Stimulated activated naive CD4-positive, alpha-beta T cell treated with Interleukin-2 at 50 U/mL for 16 hours (primary cell): ENCODE results near the gene TOLLIP.

Experiments used
- DNase-seq: peaks from one replicate; lab custom pipeline; 2025; lab: John Stamatoyannopoulos, UW

TOLLIP gene

DNA sequence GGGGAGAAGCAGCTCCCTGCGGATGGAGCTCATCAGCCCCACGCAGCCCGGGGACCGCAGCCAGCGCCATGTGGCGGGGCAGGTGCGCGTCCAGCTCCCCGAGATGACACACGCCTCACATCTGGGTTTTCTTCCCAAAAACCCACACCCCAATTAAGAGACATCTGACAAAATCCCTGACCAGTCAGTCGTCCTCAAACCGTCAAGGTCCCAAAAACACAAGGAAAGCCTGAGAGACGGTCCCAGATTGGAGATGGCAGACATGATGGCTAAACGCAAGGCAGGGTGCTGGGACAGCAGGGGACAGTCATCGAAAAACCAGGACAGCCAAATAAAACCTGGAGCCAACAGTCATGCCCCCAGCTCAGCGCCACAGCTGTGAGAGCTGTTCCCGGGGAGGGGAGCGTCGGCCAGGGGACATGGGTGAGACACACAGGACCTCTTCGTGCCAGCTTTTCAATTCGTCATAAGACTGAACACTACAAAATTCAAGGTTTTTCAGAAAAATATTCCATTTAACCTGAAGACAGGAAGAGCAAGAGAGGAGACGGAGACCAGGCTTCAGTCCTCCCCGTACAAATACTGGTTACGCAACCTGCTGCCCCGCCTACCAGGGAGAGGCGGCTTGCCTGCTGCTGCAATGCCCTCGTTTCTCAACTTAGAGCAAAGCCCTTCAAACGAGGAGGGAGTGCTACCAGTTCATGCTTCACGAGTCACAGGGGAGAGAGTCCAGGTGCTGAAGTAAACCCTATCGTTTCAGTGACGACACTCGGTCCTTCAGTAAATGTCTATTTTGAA lies 10.5 kb downstream of the TOLLIP start:
- DNase-seq = no peak

- DNase-seq = no peak
Measured at GRCh38 chr11:1297576-1298473, 11.6 kb downstream of the TOLLIP start.

DNA sequence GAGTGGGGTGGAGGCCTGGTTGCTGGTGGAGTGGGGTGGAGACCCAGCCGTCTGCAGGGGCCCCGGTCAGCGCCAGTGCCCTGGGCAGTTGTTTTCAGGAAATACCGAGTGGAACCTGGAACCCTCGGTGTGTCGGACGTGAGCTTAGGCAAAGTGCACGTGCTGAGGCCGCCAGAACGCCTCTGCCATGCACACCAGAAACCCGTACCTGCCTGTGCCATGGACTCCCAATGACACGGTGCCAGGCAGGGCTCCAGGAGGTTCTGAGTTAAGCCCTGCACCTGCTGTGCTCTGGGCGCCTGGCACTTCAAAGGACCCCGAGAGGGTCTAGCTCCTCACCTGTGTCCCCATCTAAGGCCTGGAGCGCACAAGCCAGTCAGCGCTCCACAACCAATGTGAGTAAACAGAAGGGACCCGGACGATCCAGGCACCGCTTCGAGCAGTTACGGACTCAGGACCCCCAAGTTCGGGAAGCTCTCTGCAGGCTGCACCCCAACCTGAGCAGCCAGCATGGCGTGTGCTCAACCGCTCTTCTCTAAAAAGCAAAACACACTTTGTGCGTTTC lies 12.3 kb downstream of the TOLLIP start:
- DNase-seq = no peak

DNA sequence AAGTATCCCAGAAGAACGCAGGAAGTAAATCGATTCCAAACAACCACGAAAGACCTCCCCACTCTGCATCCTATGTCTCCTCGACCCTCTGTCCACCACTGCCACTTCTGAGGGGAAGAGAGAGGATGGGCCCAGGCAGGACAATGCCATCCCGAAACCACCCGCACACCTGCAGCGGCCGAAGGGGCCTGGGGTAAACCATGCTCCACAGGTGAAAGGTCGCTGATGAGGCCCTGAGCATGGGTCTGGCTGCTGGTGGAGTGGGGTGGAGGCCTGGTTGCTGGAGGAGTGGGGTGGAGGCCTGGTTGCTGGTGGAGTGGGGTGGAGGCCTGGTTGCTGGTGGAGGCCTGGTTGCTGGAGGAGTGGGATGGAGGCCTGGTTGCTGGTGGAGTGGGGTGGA lies 13.1 kb downstream of the TOLLIP start:
- no peak for DNase-seq

DNA sequence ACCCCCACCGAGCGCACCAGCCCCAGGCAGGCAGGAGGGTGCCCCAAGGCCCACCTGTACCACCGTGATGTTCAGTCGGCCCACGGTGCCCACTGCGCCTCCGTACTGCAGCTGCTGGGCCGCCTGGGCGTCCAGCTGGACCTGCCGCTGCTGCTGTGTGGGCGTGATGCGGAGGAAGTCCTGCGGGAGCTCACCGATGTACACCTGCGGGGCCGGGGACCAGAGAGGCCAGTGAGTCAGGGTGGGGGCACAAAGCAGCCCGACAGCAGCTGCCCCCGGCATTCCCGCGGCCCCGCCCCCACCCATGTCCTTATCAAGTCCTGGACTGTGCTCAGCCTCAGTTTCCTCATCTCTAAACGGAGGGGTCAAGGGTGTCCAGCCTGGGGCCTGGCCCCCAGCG lies 13.8 kb downstream of the TOLLIP start:
- DNase-seq = no peak

DNA sequence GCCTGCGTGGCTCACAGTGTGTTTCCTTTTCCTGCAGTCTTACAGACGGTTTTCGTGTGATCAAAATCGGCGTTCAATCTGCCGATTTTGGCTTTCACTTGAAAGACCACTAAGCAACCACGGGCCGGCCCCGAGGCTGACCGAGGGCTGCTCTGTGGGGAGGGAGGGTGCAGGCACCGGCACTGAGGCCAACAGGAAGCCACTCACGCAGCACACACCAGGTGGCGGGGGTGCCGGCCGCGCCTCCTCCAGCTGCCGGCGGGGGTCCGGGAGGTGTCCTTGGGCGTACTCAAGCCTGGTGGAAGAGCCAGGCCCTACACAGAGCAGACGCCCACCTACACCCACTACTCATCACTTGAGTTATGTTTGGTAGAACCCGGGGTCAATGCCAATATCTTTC lies 14.3 kb downstream of the TOLLIP start:
- DNase-seq = no peak

DNA sequence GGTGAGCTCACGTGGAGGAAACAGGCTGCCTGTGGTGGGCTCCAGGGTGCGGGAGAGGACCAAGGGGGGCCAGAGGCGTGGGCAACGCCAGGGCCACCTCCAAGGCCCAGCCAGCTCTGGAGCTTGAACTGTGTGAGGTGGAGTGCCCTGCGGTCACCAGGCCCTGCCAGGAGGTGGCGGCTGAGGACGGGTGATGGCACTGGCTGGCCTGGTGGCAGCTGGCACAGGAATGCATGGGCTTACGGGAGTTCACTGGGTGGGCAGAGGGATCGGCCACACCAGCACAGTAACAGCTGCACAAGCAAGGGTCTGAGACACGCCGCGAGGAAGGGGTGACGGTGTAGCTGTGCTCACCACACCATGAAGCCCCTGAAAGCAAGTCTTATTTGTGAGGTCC lies 15.8 kb downstream of the TOLLIP start:
- no peak for DNase-seq

DNA sequence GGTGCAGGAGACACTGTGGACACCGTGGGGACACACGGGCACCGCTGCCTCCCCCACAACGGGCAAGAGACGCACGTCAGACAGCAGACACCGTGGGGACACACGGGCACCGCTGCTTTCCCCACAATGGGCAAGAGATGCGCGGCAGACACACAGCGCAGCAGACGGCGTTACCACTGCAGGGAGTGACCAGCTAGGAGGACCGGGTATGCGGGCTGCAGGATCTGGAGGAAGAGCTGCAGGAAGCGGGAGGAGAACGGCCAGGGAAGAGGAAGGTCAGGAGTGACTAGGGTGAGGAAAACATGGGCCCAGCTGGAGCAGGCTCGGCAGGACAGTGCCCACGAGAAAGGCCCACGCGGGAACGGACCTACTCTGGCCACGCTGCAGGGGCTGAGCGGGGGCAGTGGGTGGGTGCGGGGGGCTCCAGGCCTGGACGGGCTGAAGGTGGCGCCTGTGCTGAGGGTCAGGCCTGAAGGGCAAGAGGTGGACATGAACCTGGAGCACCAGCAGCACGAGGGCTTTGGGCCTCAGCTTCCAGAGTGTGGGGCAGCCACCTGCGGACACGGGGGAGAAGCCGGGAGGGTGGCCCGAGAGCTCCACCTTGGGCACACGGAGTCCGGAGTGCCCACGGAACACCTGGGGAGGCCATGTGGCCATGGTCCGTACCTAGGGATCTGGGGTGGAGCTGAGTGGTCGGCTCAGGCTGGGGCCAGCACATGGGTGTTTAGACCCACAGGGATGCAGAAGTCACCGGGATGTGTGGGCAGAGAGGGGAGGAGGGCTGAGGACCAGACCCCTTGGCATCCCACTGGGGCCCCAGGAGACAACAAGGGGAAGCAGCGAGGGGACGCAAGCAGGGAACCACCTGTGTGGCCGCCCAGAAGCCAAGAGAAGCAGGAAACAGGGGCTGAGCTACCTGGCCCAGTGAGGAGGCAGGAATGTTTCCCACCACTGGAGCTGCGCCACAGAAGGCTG lies 16.5 kb downstream of the TOLLIP start:
- DNase-seq = no peak

DNA sequence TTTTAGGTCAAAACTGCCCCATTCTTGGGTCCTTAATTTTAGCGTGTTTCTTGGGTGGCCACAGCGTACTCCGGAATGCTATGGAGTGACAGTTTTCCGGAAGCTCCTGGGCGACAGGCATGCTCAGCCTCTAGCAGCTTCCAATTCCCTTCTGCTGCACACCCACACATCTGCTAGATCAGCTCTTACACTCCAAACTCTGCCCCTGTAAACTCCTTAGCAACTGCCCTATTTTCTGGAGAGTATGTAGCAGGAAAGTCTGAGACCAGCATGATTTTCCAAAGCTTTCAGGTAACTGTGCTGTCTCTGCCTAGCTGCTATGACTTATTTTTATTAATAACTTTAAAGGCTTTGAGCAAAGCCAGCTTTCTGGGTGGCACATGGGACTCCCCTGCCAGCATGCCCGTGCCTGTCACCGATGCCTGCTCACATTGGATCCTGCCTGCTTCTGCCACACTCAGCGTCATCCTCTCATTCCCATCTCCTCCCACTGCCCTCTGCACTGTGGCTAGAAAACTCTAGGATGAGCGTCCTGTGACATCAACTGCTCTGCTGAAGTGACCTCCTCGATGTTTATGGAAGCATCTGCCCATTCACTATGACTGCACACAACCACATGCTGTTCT lies 17.3 kb downstream of the TOLLIP start:
- DNase-seq = no peak

GRCh38 chr11:1291295-1292017 lies 18.0 kb downstream of the TOLLIP start:
- no peak for DNase-seq

- no peak for DNase-seq
Measured at GRCh38 chr11:1290052-1291040, 19.1 kb downstream of the TOLLIP start.

DNA sequence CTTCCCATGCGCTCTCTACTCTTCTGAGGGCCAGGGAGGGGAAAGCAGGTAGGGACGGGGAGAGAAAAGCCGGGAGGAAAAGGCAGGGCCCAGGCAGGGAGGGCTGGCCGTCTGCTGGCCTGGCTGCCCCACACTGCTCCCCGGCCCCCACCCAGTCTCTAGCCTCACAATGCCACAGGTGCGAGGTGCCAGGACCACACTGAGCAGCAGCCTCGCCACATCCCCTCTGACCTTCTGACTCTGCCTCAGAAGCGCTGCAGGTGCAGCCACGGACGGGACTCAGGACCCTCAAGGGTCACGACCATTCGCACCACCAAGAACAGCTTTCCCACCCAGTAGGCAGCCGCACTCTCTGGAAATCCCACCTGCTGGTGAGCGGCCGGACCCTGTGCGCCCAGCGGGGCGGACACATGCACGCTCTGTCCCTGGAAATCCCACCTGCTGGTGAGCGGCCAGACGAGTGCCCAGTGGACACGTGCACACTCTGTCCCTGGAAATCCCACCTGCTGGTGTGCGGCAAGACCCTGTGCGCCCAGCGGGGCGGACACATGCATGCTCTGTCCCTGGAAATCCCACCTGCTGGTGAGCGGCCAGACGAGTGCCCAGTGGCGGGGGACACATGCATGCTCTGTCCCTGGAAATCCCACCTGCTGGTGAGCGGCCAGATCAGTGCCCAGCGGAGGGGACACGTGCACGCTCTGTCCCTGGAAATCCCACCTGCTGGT lies 20.1 kb downstream of the TOLLIP start:
- no peak for DNase-seq

GRCh38 chr11:1288426-1289151 lies 20.8 kb downstream of the TOLLIP start:
- no peak for DNase-seq

DNA sequence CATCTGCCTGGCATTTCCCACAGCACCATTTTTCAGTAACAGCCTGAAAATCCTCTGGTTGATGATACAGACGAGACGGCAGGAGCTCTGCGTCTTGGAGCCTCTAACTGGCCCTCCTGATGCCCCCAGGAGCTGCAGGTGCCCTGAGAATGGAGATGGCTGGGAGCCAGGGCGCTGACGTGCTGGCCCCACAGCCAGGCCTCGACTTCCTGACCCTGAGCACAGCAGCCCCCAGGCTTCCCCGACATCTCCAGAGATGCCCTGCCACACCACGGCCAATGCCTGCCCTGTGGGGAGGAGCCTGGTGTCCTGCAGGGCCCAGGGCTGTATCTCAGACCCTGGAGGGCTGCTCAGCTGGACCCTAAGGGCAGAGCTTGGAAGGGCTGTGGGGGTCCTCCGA lies 21.5 kb downstream of the TOLLIP start:
- no peak for DNase-seq

DNA sequence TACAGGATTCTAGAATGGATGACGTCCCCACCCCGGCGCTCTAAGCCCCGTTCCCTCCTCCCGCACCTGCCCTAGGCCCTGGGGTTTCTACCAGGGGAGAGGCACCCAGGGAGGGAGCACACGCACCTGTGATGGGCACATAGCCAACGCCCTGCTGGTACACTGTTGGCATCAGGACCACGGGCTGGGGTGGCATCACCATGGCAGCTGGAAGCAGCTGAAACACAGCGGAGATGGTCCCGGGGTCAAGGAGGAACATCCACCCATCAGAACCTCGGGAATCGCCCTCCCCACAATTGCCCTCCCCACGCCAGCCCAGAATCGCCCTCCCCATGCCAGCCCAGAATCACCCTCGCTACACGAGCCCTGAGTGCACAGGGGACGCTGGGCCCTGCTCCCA lies 23.6 kb downstream of the TOLLIP start:
- no peak for DNase-seq

DNA sequence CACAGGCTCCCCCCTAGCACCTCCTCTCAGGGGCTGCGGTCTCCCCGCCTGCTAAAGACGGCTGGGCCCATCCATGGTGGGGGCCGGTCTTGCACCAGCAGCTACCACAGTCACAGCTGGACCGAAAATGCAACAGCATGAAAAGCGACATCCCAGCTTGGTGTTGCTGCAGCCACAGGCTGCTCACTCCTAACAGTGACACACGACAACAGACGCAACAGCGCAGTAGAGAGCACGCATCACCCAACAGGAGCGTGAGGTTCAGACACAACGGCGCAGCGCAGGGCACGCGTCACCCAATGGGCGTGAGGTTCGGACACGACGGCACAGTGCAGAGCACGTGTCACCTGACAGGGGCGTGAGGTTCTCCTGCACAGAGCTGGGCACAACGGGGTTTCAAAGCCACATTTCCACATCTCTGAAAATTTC lies 24.1 kb downstream of the TOLLIP start:
- DNase-seq = no peak

DNA sequence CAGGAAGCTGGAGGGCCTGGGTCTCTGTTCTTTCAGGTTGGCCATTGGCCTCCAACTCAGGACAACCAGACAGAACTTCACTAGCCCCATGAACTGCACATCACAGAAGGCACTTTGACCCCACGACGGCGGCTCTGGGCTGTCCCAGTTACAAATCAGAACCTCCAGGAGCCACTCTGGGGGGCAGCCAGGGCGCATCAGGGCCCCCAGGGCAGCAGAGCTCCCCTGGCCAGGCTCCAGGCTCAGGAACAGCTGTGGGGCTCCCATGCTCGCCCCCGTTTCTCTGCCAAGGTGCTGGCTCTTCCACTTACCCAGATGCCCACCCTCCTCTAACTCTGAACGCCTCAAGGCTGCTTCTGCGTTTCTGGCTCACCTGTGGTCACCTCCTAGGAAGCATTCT lies 25.5 kb downstream of the TOLLIP start:
- DNase-seq = no peak

DNA sequence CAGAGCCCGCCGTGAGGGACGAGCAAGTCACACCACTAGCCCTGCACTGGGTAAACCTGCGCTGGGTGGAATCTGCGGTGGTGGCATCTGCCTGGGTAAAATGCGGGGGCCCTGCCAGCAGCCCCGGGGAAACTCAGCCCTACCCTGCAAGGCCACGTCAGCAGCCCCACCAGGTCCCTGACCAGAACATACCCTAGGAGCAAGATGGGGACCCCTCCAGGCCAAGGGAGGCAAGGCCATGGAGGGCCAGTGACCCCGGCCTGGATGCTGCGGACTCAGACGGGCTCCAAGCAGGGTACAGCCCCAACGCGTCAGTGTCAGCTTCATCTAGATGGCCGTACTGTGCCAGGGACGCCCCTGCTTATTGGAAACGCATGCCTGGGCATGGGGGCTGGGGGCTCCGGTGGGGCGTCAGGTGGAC lies 26.3 kb downstream of the TOLLIP start:
- DNase-seq = no peak
